GM06990 (cell line): ENCODE results near the gene ERC2.

ENCODE experiments used
- DNase-seq: peaks from one replicate; pipeline ENCODE4 v3.0.0-alpha.2; 2011; ENCODE audit not compliant: insufficient read length; ENCODE audit errors: extremely low read depth
- H3K27me3 ChIP-seq: replicated peaks from 2 replicates; pipeline ENCODE4 v1.6.0; 2011; ENCODE audit warnings: low read length; ENCODE audit not compliant: control insufficient read depth, insufficient read depth
- H3K36me3 ChIP-seq: 2 replicates; pipeline ENCODE4 v1.5.1; 2011; ENCODE audit warnings: low read length; ENCODE audit not compliant: control insufficient read depth, insufficient read depth
- H3K4me3 ChIP-seq: replicated peaks from 2 replicates; pipeline ENCODE4 v1.5.1; 2011; ENCODE audit warnings: low read depth, mild to moderate bottlenecking, control low read depth, low read length
- TF ChIP-seq, protein P1 (sequence below): IDR thresholded peaks from 2 replicates; pipeline ENCODE4 v1.5.1; 2011; ENCODE audit warnings: low read length, control low read depth, mild to moderate bottlenecking, inconsistent platforms; ENCODE audit not compliant: insufficient read depth, poor library complexity, severe bottlenecking

Gene ERC2

GRCh38 chr3:56339671-56340070 is 128.6 kb downstream of the ERC2 start:
- TF ChIP-seq, protein P1, sequence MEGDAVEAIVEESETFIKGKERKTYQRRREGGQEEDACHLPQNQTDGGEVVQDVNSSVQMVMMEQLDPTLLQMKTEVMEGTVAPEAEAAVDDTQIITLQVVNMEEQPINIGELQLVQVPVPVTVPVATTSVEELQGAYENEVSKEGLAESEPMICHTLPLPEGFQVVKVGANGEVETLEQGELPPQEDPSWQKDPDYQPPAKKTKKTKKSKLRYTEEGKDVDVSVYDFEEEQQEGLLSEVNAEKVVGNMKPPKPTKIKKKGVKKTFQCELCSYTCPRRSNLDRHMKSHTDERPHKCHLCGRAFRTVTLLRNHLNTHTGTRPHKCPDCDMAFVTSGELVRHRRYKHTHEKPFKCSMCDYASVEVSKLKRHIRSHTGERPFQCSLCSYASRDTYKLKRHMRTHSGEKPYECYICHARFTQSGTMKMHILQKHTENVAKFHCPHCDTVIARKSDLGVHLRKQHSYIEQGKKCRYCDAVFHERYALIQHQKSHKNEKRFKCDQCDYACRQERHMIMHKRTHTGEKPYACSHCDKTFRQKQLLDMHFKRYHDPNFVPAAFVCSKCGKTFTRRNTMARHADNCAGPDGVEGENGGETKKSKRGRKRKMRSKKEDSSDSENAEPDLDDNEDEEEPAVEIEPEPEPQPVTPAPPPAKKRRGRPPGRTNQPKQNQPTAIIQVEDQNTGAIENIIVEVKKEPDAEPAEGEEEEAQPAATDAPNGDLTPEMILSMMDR, result no peak
- no peaks in the 10 kb centered on the region for H3K36me3 ChIP-seq
- no peak overlapping the region for H3K4me3 ChIP-seq
- H3K27me3 ChIP-seq, result no peaks in the 10 kb centered on the region
- DNase-seq, result no peak

DNA sequence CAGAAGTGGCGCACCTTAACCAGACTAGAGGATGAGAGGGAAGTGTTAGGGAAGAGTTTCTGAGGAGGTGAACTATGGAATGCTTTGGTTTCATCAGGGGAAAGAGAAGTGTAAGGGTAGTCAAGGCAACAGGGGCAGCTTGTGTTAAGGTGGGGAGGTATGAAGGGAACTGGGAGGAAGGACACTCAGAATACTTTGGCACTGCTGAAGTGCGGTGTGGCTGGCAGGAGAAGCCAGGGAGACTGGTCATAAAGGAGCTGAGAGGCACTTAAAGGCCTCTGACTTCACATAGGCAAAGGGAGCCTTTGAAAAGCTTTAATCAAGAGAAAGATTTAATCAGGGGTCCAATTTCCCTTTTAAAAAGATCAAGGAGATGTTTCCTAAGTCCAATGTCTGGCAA is 129.0 kb downstream of the ERC2 start:
- Histone ChIP-seq H3K36me3 (no peaks in the 10 kb centered on the region), H3K27me3 (no peaks in the 10 kb centered on the region), H3K4me3 (no peak overlapping the region)
- no peak for DNase-seq
- TF ChIP-seq, protein P1, result no peak

DNA sequence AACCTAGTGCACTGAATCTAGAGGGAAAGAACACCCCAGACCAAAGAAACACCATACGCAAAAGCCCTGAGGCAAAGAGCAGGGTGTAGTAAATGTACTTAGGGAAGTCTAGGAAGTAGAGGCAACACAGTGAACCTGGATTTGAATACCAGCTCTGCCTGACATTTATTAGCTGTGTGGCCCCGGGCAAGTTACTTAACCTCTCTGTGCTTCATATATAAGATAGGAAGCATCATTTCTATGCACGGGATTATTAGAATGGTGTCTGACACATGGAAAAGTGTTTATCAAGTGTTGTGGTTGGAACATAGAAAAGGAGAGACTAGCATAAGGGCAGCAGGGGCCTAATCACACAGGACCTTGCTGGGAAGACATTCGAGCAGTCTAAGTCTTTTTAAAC is 132.2 kb downstream of the ERC2 start:
- Histone ChIP-seq H3K36me3 (no peaks in the 10 kb centered on the region), H3K27me3 (no peaks in the 10 kb centered on the region; the same call in 1 of the 2 replicates), H3K4me3 (no peak overlapping the region)
- no peak for DNase-seq
- TF ChIP-seq, protein P1, result no peak

DNA sequence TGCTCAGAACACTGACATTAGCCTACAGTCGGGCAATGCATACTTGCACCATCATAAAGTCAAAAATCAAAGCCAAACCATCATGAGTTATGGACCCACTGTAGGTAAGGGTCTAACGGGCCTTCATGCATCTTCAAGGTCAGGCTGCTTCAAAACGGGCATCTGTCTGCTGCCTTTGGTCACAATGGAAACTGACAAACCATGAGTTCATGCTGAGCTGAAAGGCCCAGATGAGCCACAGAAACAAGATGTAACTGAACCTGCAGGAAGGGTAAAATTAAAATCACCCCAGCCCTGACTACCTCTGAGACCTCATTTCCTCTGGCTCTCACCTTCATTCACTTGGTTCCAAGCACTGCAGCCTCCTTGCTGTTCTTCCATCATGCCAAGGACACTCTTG is 143.8 kb downstream of the ERC2 start:
- DNase-seq, result no peak
- Histone ChIP-seq H3K4me3 (no peak overlapping the region), H3K27me3 (no peaks in the 10 kb centered on the region; the same call in 1 of the 2 replicates), H3K36me3 (no peaks in the 10 kb centered on the region)
- TF ChIP-seq, protein P1, result no peak

- Histone ChIP-seq H3K36me3 (no peaks in the 10 kb centered on the region), H3K4me3 (no peak overlapping the region), H3K27me3 (no peaks in the 10 kb centered on the region; the same call in 1 of the 2 replicates)
- DNase-seq, result no peak
- TF ChIP-seq, protein P1, result no peak
These were observed 144.3 kb downstream of the ERC2 start for GRCh38 chr3:56323986-56324420.

- TF ChIP-seq, protein P1, result no peak
- no peak for DNase-seq
These were observed 145.4 kb downstream of the ERC2 start for GRCh38 chr3:56322862-56323261.

More at GRCh38 chr3:56322862-56323261, 145.4 kb downstream of the ERC2 start:
- Histone ChIP-seq H3K4me3 (no peak overlapping the region), H3K36me3 (no peaks in the 10 kb centered on the region), H3K27me3 (no peaks in the 10 kb centered on the region; the same call in 1 of the 2 replicates)
